ENCODE data around the gene POT1.

POT1 gene

GRCh38 chr7:124908259-124908658, 21.4 kb downstream of the POT1 start:
- no peak for DNase-seq

GRCh38 chr7:124907490-124907889, 22.1 kb downstream of the POT1 start:
- no peak for DNase-seq

GRCh38 chr7:124898531-124898930, 31.1 kb downstream of the POT1 start:
- no peak for DNase-seq

GRCh38 chr7:124896001-124896400, 33.6 kb downstream of the POT1 start:
- DNase-seq, result no peak

- no peak for DNase-seq
Measured at GRCh38 chr7:124893140-124893827, 36.3 kb downstream of the POT1 start.

DNA sequence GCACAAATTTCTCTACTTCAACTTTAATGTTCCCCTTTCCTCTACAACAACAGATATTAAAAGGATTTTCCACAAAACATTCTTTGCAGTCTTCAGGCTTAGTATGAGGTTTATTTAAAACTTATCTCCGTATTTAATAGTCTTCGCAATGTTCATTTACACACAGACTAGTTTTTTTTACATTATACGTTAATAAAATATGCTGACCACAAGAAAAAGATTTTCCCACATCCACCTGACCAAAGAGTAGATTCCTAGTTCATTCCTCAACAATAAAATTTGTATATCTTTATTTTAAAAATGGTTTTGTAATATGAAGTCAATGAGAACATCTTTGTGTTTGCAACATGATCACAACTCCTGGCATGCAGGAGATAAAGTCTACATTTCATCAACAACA, 42.4 kb downstream of the POT1 start:
- no peak for DNase-seq

DNA sequence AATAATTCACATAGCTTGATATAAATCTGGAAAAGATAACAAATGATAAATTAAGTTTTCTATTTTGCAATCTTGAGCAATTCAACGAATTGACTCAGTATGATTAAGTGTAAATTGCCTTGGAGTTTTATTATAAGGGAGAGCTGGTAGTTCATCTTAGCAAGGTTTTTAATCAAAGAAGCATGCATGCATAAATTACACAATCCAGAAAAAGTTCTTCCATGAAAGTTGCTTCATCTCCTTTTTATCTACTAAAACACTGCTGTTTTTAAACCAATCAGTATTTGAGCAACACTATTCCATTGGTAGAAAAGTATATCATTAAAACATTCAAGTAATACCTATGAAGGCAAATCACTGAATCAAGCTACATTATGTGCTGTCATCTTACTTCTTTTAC, 47.6 kb downstream of the POT1 start:
- DNase-seq, result no peak

- DNase-seq, result no peak
Measured at GRCh38 chr7:124879771-124880170, 49.9 kb downstream of the POT1 start.

GRCh38 chr7:124879103-124879502, 50.5 kb downstream of the POT1 start:
- no peak for DNase-seq

GRCh38 chr7:124874644-124875163, 54.9 kb downstream of the POT1 start:
- DNase-seq, result no peak

DNA sequence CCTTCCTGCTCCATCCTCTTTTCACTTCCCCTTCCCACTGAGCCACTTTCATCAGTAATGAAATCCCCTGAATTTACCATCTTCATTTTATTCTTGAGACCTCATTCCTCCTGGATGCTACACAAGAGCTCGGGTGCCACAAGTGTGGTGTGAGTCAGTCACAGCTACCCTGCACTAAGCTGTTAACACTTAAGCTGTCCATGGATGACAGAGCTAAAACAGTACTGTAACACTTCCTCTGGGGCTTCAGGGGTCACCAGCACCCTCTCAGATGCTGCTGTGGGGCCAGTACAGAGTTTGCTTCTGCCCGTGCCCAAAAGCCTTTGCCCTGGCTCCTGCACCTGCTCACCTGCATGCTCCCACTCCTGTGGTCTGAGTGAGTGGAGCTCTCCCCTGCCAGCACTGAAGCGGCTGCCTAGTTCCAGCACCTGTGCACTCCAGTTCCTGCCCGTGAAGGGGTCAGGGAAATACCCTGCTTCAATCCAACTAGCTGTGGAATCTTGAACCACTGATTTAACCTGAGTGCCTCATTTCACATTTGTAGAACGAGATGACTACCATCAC, 71.9 kb downstream of the POT1 start:
- DNase-seq, result no peak

GRCh38 chr7:124856299-124856888, 73.2 kb downstream of the POT1 start:
- no peak for DNase-seq

DNA sequence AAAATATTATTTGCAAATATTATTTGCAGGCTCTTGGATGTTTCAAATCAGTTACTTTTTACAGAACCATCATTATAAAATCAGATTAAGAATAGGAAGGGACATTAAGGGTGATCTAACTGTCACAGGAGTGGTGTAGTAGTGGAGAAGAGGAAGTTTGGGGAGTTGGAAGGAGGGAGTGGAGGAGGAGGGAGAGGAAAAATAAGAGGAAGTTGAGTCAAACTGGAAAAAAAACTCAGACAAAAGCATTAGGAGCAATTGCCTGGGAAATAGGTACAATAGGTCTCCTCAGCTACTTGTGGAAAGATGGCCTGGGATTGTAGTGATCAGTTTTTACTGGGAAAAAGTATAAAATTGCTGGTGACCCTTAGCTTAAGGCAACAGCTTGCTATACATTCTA, 86.3 kb downstream of the POT1 start:
- DNase-seq, result no peak

GRCh38 chr7:124840435-124840834, 89.2 kb downstream of the POT1 start:
- no peak for DNase-seq

DNA sequence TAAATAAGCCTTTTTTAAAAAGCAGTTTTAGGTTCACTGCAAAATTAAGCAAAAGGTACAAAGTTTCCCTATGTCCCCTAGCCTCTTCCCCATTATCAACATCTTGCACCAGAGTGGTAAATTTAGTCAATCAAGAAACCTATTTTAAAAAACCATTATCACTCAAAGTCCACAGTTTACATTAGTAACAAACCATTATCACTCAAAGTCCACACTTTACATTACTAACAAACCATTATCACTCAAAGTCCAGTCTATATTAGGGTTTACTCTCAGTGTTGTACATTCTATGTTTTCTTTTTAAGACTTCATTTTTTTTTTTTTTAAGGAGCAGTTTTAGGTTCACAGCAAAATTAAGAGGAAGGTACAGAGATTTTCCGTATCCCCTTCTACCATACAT, 89.9 kb downstream of the POT1 start:
- DNase-seq, result no peak

GRCh38 chr7:124836173-124836572, 93.5 kb downstream of the POT1 start:
- no peak for DNase-seq

DNA sequence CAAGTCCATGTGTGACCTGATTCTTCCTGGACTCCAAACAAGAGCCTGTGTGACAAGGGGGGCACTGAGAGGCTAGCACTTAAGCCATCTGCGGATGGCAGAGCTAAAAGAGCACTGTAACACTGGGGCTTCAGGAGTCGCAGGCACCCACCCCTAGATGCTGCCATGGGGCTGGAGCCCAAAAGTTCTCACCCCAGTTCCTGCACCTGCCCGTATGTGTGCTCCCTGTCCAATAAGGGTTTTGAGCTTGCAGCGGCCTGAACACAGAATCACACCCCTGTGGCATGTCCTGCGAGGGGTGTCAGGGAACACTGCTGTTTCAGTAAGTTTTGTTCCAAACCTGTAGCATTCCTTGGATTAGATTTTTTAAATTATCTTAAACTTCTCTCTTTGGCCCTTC, 110.8 kb downstream of the POT1 start:
- no peak for DNase-seq

- DNase-seq, result no peak
Measured at GRCh38 chr7:124813994-124814798, 115.4 kb downstream of the POT1 start.

DNA sequence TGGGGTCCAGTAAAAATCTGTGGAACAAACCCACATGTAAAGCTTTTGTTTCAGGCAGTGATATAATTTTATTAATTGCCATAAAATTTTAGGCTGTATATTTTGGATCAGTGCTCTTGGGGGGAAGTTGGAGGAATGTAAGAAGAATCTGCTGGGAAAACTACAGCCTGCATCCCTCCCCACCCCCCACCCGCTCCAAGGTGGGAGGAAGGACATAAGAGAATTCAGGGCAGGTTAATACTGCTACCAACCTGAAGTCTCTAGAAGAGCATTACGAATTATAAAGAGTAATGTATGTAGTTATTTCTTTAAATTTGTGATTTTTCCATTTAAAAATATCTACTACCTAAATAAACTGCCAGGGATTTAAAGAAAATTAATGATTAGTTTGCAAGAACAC, 116.9 kb downstream of the POT1 start:
- DNase-seq, result no peak

DNA sequence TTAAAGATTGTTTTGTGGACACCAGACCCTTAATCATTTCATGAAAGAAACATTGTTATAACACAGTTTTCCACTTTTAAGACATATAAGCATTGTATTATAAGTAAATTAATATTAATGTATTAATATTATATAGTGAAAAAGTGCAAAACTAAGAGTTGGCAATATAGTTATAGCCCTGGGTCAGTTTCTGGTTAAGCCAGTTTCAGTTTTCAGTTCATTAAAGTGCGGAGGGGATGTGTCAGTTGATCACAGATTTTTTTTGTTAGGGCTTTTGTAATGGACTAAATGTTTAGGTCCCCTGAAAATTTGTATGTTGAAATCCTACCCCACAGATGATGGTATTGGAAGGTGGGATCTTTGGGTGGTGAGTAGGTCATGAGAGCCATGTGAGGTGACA, 118.3 kb downstream of the POT1 start:
- DNase-seq, result no peak

DNA sequence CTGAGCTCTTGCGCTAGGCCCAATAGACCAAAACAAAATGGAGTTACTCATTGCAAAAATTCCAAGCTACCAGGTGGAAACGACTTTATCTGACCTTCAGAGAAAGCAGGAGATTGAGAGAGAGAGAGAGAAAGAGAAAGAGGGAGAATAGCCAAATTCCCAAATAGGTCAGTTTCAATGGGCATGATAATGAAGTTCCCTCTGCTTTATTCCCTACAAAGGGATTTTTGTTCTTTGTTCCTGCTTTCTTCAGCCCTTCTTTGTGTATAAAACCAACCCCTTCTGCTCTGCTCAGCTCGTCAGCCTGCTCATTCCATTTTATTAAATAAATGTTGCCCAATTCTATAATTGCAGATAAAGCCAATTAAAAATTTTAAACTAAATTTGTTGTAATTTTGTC, 119.0 kb downstream of the POT1 start:
- no peak for DNase-seq

DNA sequence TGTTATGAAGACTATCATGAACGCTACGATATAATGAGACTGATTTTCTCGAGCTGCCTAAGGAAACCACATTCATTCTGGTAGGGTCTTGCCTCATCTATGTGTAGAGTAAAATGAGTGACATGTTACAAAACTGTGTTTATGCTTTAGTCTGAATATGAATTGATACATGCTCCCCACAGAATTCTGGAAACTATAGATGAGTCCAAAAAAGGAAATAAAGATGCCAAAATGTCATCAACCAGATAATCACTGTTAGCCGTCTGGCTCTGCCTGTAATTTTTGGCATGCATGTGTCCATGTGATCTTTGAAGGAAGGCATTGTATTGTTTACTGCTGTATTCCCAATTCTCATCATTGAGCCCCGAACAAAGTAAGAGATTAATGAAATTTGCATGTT, 121.4 kb downstream of the POT1 start:
- DNase-seq, result no peak

- no peak for DNase-seq
Measured at GRCh38 chr7:124801330-124801895, 128.2 kb downstream of the POT1 start.
